SK-N-SH (cell line): ENCODE results near the gene RILP. TPM values are rescaled to one million over a fixed set of nuclear protein-coding genes. Genes with fewer than 3 reads are reported as not detected.

Experiments
- CTCF ChIA-PET: fragments of 300-600, 350-600 bp; formaldehyde crosslinking; extraction: SDS; loops from one replicate; lab custom pipeline; 2021; lab: Yijun Ruan, JAX
- POLR2A ChIA-PET: fragments of 350-600 bp; sonication (Branson Sonifier 250); formaldehyde crosslinking; extraction: SDS; loops from one replicate; lab custom pipeline; 2020; ENCODE audit warnings: antibody characterized with exemption, inconsistent platforms; lab: Yijun Ruan, JAX
- DNase-seq: peaks from one replicate; pipeline ENCODE4 v3.0.0; 2012
- H2AFZ ChIP-seq: fragments of 200-600 bp; sonication (generic); 2 replicates; pipeline ENCODE4 v1.8.1; 2016; ENCODE audit warnings: antibody characterized with exemption, mild to moderate bottlenecking, low read depth
- H3F3A ChIP-seq: fragments of 200-600 bp; sonication (generic); replicated peaks from 2 replicates; pipeline ENCODE3; 2016; ENCODE audit warnings: antibody characterized with exemption, mild to moderate bottlenecking; ENCODE audit not compliant: insufficient read depth
- H3K27ac ChIP-seq, 2 experiments: fragments of 200-500 bp in 1 of 2; fragments of 200-600 bp in 1 of 2; sonication (Bioruptor generic) in 1 of 2; sonication (generic), shearing (Covaris generic) in 1 of 2; 2 replicates each; pipeline versions ENCODE4 v1.5.1 to v1.6.1; 2014 to 2016; ENCODE audit warnings: low read depth in 2 of 2, inconsistent platforms in 1 of 2, low read length in 1 of 2, mild to moderate bottlenecking in 1 of 2, mixed read lengths in 1 of 2
- H3K27me3 ChIP-seq: fragments of 200-600 bp; sonication (generic), shearing (Covaris generic); 2 replicates; pipeline ENCODE4 v1.6.1; 2016; ENCODE audit warnings: mixed run types; ENCODE audit not compliant: insufficient read depth
- H3K36me3 ChIP-seq, 2 experiments: fragments of 200-500 bp in 1 of 2; fragments of 200-600 bp in 1 of 2; sonication (Bioruptor generic) in 1 of 2; sonication (generic) in 1 of 2; replicated peaks in 1 of 2; 2 replicates each; pipeline versions ENCODE3 to v1.5.1; 2014 to 2016; ENCODE audit warnings: low read length in 1 of 2, mild to moderate bottlenecking in 1 of 2; ENCODE audit not compliant: insufficient read depth in 2 of 2, control insufficient read depth in 1 of 2
- H3K4me1 ChIP-seq, 2 experiments: fragments of 200-500 bp in 1 of 2; fragments of 200-600 bp in 1 of 2; sonication (Bioruptor generic) in 1 of 2; sonication (generic), shearing (Covaris generic) in 1 of 2; 2 replicates each; pipeline versions ENCODE4 v1.5.1 to v1.6.1; 2014 to 2016; ENCODE audit warnings: low read depth in 1 of 2, low read length in 1 of 2, mixed run types in 1 of 2; ENCODE audit not compliant: insufficient read depth in 2 of 2, control insufficient read depth in 1 of 2
- H3K4me2 ChIP-seq: fragments of 200-600 bp; sonication (generic), shearing (Covaris generic); 2 replicates; pipeline ENCODE4 v1.6.1; 2017; ENCODE audit warnings: mixed run types
- H3K4me3 ChIP-seq, 2 experiments: fragments of 200-500 bp in 1 of 2; fragments of 200-600 bp in 1 of 2; sonication (Bioruptor generic) in 1 of 2; sonication (generic), shearing (Covaris generic) in 1 of 2; 2 replicates each; pipeline versions ENCODE4 v1.5.1 to v1.8.1; 2014 to 2016; ENCODE audit warnings: low read depth in 2 of 2, inconsistent platforms in 1 of 2, low read length in 1 of 2, mild to moderate bottlenecking in 1 of 2, mixed read lengths in 1 of 2, moderate library complexity in 1 of 2
- H3K79me2 ChIP-seq: fragments of 200-600 bp; sonication (generic); 2 replicates; pipeline ENCODE4 v1.8.1; 2017; ENCODE audit warnings: mild to moderate bottlenecking; ENCODE audit not compliant: insufficient read depth
- H3K9ac ChIP-seq: fragments of 200-600 bp; sonication (generic); 2 replicates; pipeline ENCODE4 v1.6.1; 2017; ENCODE audit warnings: mixed run types
- H3K9me2 ChIP-seq: fragments of 200-600 bp; sonication (generic); 2 replicates; pipeline ENCODE4 v1.6.1; 2017; ENCODE audit warnings: mixed run types
- H3K9me3 ChIP-seq: fragments of 200-600 bp; sonication (generic); 2 replicates; pipeline ENCODE4 v1.6.1; 2017; ENCODE audit warnings: mixed run types, mild to moderate bottlenecking, moderate library complexity
- H4K20me1 ChIP-seq: fragments of 200-600 bp; sonication (generic); 2 replicates; pipeline ENCODE4 v1.6.1; 2017; ENCODE audit warnings: mild to moderate bottlenecking, mixed run types; ENCODE audit not compliant: insufficient read depth
- CHD2 ChIP-seq: fragments of 150-350 bp; IDR thresholded peaks from 2 replicates; pipeline ENCODE4 v1.6.1; 2018; ENCODE audit warnings: low read length; ENCODE audit not compliant: partially characterized antibody
- EZH2phosphoT487 ChIP-seq: fragments of 200-600 bp; sonication (generic); IDR thresholded peaks from 2 replicates; pipeline ENCODE4 v1.6.1; 2017; ENCODE audit warnings: low read depth, mixed run types, mild to moderate bottlenecking, antibody characterized with exemption, moderate library complexity, borderline replicate concordance
- FOSL2 ChIP-seq: IDR thresholded peaks from 2 replicates; pipeline ENCODE4 v1.4.0; 2012; ENCODE audit warnings: low read depth, mild to moderate bottlenecking, moderate library complexity, borderline replicate concordance
- MEF2A ChIP-seq: IDR thresholded peaks from 2 replicates; pipeline ENCODE4 v1.4.0; 2012; ENCODE audit warnings: low read depth, borderline replicate concordance
- MXI1 ChIP-seq: IDR thresholded peaks from 2 replicates; pipeline ENCODE4 v1.6.1; 2012; ENCODE audit warnings: mild to moderate bottlenecking, low read depth, low read length, improper control_type of control experiment
- RAD21 ChIP-seq: IDR thresholded peaks from 2 replicates; pipeline ENCODE4 v1.6.1; 2012; ENCODE audit warnings: mild to moderate bottlenecking, low read length
- RCOR1 ChIP-seq: fragments of 150-350 bp; IDR thresholded peaks from 2 replicates; pipeline ENCODE4 v1.6.1; 2017; ENCODE audit warnings: antibody characterized with exemption, low read length
- RFX5 ChIP-seq: IDR thresholded peaks from 2 replicates; pipeline ENCODE4 v1.6.1; 2012; ENCODE audit warnings: mild to moderate bottlenecking, improper control_type of control experiment, low read length
- TAF1 ChIP-seq: IDR thresholded peaks from 2 replicates; pipeline ENCODE4 v1.6.1; 2012; ENCODE audit warnings: low read depth, mild to moderate bottlenecking, low read length, moderate library complexity, borderline replicate concordance
- TCF12 ChIP-seq: IDR thresholded peaks from 2 replicates; pipeline ENCODE4 v1.4.0; 2012
- TEAD4 ChIP-seq: IDR thresholded peaks from 2 replicates; pipeline ENCODE4 v1.4.0; 2012; ENCODE audit warnings: mild to moderate bottlenecking, borderline replicate concordance; ENCODE audit not compliant: insufficient read depth
- USF1 ChIP-seq: IDR thresholded peaks from 2 replicates; pipeline ENCODE4 v1.4.0; 2012; ENCODE audit warnings: low read depth, borderline replicate concordance
- USF2 ChIP-seq: fragments of 150-350 bp; IDR thresholded peaks from 2 replicates; pipeline ENCODE4 v1.6.1; 2017; ENCODE audit warnings: antibody characterized with exemption, low read length, low read depth, borderline replicate concordance
- ZBTB33 ChIP-seq: IDR thresholded peaks from 2 replicates; pipeline ENCODE4 v1.4.0; 2012; ENCODE audit warnings: low read depth, borderline replicate concordance
- WGBS: methylation state at CpG from one replicate; pipeline ENCODE4 v1.1.6; 2017; ENCODE audit warnings: low lambda C conversion rate; 5-methylcytosine and 5-hydroxymethylcytosine counted together
- polyA plus RNA-seq, 3 experiments: library from polyadenylated mRNA; depleted of rRNA; stranded (reverse); fragments of >200 nt; gene quantifications; 2 replicates each; pipeline ENCODE4 v1.2.3, GENCODE V29; 2012

Gene RILP
- polyA plus RNA-seq, 1 of the 3 experiments (the other 2 are of a cell fraction): 3.8 TPM

- Histone ChIP-seq H3F3A (no peaks in the 10 kb centered on the region), H3K36me3 (no peaks in the 10 kb centered on the region), H2AFZ (no peak overlapping the region), H3K27me3 (no peaks in the 10 kb centered on the region), H3K9ac (no peak overlapping the region), H3K4me2 (no peak overlapping the region), H3K4me3 (no peak overlapping the region), H3K27ac (no peak overlapping the region), H4K20me1 (no peaks in the 10 kb centered on the region), H3K9me3 (no peaks in the 10 kb centered on the region), H3K79me2 (no peaks in the 10 kb centered on the region), H3K9me2 (no peaks in the 10 kb centered on the region), H3K4me1 (no peaks in the 10 kb centered on the region; a peak in 1 of 4 replicates)
- POLR2A ChIA-PET: no interaction called here
- CTCF ChIA-PET: interaction anchor here (0.7 to 1.3 kb wide), 2 partner anchors 9 to 42 kb away, joined by 5 to 6 read pairs; no protein-coding TSS in a partner anchor
- TF ChIP-seq CHD2: no peak
- TF ChIP-seq RFX5: no peak
- TF ChIP-seq MXI1: no peak
- no peak for DNase-seq
- 77% methylated on average over 8 of the region's 13 CpGs for WGBS
These were observed 33.6 kb downstream of the RILP start for GRCh38 chr17:1616101-1616500.

- no peak overlapping the region for H2AFZ ChIP-seq
- H3K9me3 ChIP-seq: no peaks in the 10 kb centered on the region
- no peaks in the 10 kb centered on the region; a peak in 1 of 4 replicates for H3K4me1 ChIP-seq
- H3K4me3 ChIP-seq: no peak overlapping the region
- H3K27ac ChIP-seq: no peak overlapping the region
- no peak for DNase-seq
- 90% methylated on average over 16 of the region's 16 CpGs for WGBS
- H3K27me3 ChIP-seq: no peaks in the 10 kb centered on the region
- ChIA-PET POLR2A (no interaction called here), CTCF (no interaction called here)
- H3K36me3 ChIP-seq: no peaks in the 10 kb centered on the region
- H3K4me2 ChIP-seq: no peak overlapping the region
- no peak overlapping the region for H3K9ac ChIP-seq
- H3K9me2 ChIP-seq: no peaks in the 10 kb centered on the region
- H3F3A ChIP-seq: no peaks in the 10 kb centered on the region
- TF ChIP-seq TEAD4: no peak
- TF ChIP-seq ZBTB33: no peak
- no peak for TF ChIP-seq RCOR1
- no peak for TF ChIP-seq RAD21
- TF ChIP-seq RFX5: no peak
- TF ChIP-seq EZH2phosphoT487: no peak
- no peak for TF ChIP-seq TCF12
- no peak for TF ChIP-seq USF2
- TF ChIP-seq MEF2A: no peak
- no peak for TF ChIP-seq USF1
- no peak for TF ChIP-seq TAF1
- TF ChIP-seq FOSL2: no peak
- no peak for TF ChIP-seq CHD2
- H3K79me2 ChIP-seq: no peaks in the 10 kb centered on the region
- H4K20me1 ChIP-seq: no peaks in the 10 kb centered on the region
These were observed 37.3 kb downstream of the RILP start for GRCh38 chr17:1612400-1612799.
